Measurements from ENCODE around the gene ACD.
A peak's percentile ranks its signal among the peaks of the same experiment; 100 is the strongest.

ACD gene

DNA sequence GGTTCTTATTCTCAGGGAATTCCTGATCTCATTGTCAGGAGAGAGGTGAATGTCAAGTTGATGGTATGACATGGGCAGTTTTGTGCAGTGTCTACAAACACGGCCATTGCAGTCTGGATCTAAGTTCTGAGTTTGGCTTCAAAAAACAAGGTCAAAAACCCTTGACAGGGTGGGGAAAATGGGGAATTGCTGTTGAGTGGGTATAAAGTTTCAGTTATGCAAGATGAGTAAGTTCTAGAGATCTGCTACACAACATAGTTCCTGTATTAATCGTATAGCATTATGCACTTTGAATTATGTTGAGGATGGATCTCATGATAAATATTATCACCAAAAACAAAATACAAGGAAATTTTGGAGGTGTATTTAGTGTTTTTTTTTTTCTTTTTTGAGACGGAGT, 51.7 kb downstream of the ACD start:
- TF ChIP-seq, protein P1, sequence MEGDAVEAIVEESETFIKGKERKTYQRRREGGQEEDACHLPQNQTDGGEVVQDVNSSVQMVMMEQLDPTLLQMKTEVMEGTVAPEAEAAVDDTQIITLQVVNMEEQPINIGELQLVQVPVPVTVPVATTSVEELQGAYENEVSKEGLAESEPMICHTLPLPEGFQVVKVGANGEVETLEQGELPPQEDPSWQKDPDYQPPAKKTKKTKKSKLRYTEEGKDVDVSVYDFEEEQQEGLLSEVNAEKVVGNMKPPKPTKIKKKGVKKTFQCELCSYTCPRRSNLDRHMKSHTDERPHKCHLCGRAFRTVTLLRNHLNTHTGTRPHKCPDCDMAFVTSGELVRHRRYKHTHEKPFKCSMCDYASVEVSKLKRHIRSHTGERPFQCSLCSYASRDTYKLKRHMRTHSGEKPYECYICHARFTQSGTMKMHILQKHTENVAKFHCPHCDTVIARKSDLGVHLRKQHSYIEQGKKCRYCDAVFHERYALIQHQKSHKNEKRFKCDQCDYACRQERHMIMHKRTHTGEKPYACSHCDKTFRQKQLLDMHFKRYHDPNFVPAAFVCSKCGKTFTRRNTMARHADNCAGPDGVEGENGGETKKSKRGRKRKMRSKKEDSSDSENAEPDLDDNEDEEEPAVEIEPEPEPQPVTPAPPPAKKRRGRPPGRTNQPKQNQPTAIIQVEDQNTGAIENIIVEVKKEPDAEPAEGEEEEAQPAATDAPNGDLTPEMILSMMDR (IDR thresholded peaks at IDR 0.05; ENCODE audit: borderline replicate concordance, control extremely low read depth, extremely low read depth, insufficient read depth, missing control alignments): no peak
- in situ Hi-C loops (cut with MboI; ENCODE audit: low sequenced_read_pairs, unreplicated experiment): no loop called here
- peak; percentile 38 for DNase-seq (ENCODE audit: low spot score)
